GM21390 (cell line): ENCODE results near the gene C8A.

Experiments used
- ATAC-seq: cut with Tn5 transposase; IDR thresholded peaks from one replicate; pipeline ENCODE4 v1.9.1; 2021; ENCODE audit not compliant: unreplicated experiment

Gene C8A

DNA sequence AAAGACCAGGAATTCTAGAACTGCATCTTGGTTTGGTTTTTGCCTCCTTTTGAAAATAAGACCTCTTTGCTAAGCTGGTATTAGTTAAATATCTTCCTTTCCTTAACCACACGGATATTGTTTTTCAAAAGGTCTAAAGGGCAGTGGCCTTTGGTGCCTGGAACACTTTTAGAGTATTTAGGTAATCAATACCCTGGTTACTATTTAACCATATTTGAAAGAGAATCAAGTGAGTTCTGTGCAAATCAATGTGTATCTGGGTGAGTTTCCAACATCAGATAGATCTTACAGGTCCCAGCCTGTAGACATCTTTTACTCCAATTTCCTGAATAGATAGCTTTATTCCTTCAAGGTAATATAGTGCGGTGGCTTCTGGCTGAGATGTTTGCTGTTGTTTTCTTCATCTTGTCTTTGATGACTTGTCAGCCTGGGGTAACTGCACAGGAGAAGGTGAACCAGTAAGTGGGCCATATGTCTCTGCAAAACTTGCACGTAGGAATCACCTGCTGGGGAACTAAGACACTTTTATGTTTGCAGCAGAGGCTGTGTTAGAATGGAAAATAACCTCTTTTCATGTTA lies at the start of gene C8A:
Gene C8A (plus strand): TSS at position 277 of the 579 bp plus-strand sequence. CDS start 105 bp downstream, at position 382.
- no peak for ATAC-seq

GRCh38 chr1:56806804-56807203 lies 47.8 kb upstream of the C8A start:
- ATAC-seq, result no peak

DNA sequence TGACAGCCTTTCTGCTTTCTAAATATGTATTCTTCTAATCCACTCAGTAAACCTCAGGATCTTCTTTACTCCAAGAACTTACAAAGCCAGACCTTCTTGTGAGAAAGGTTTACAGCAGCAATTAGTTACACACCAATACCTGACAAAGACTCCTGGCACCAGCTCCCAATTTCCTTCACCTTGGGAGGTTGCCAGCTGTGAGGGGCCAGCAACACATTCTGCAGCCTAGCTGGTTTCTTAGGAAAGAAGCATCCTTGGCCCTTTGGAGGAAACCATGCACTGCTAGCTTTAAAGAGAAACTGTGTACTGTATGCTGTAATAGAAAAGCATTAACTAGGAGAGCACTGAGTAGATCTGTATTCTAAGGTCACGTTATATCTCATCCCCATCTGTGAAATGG lies 46.2 kb upstream of the C8A start:
- no peak for ATAC-seq

DNA sequence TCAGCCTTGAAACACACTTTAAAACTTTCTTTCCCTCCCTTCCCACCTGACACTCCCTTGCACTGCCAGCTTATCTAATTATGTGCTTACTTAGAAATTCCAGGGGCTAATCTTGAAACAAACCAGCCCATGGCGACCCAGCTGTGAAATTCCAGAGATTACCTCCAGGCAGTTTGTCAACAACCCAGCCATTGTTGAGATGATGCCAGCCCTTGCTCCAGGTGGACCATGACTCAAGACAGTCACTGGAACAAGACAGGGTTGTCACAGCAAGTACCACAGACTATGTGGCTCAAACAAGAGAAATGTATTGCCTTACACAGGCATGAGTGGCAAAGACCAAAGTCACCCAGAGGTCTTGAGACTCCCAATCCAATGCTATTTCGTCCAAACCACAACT lies 43.3 kb upstream of the C8A start:
- ATAC-seq, result no peak

DNA sequence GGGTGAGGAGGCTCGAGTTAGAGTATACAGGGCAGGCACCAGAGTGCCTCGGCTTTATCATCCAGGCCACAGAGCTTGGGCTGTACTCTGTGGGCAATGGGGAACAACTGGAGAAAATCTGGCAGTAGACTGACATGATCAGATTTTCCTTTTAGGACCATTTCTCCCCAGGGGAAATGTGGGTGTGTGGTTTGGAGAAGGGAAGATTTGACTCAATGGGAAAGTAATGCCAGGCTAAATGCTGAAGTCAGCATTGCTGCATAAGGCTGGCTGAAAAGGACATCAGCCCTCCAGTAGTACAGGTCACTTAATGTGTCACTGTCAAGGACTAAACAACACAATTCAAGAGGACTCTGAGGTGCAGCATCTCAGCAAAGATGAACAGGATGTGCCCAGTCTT lies 40.4 kb upstream of the C8A start:
- no peak for ATAC-seq

DNA sequence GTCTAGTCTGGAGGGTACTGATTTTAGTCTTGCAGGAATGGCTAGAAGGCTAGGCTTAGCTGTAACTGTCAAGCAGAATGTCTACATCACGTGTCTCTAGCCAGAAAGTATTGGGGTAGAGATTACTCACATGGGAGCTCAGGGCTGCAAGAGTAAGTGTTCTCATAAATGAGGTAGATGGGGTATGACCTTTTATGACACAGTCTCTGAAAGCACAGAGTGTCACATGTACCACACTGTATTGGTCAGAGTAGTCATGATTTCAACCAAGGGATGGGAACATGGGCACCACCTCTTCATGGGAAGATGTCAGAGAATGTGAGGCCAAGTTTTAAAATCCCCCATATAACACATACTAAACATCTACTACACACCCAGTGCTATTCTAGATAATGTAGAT lies 38.3 kb upstream of the C8A start:
- no peak for ATAC-seq

GRCh38 chr1:56816909-56817308 lies 37.7 kb upstream of the C8A start:
- ATAC-seq, result peak; percentile 61

- ATAC-seq, result no peak
These were observed 36.7 kb upstream of the C8A start for GRCh38 chr1:56817716-56818463.

- no peak for ATAC-seq
These were observed 35.2 kb upstream of the C8A start, which contains the start of gene FYB2 for GRCh38 chr1:56819387-56819899. Gene FYB2, minus strand, starts transcription at chr1:56819404. Its CDS starts 114 bp downstream, at chr1:56819290.

GRCh38 chr1:56820755-56821461 lies 33.7 kb upstream of the C8A start:
- ATAC-seq, result peak; percentile 77

GRCh38 chr1:56821462-56821797 lies 33.2 kb upstream of the C8A start:
- ATAC-seq, result no peak

DNA sequence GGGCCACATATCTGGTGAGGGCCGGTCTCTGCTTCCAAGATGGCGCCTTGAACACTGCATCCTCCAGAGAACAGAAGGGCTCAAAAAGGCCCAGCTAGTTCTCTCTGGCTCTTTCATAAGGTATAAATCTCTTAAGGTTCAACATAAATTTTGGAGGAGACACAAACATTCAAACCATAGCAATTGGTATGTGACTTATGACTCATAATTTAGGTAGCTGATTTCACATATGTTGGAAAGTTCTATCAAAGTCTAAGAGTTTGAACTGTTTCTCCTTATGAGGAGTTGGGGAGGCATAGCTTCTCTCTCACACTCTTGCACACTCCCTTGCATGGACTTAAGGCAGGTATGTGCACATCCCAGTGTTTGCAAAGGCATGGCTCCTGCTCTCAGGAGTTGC lies 30.3 kb upstream of the C8A start:
- ATAC-seq, result no peak

- ATAC-seq, result no peak
These were observed 29.7 kb upstream of the C8A start for GRCh38 chr1:56824938-56825337.

GRCh38 chr1:56825436-56825835 lies 29.2 kb upstream of the C8A start:
- ATAC-seq, result no peak

DNA sequence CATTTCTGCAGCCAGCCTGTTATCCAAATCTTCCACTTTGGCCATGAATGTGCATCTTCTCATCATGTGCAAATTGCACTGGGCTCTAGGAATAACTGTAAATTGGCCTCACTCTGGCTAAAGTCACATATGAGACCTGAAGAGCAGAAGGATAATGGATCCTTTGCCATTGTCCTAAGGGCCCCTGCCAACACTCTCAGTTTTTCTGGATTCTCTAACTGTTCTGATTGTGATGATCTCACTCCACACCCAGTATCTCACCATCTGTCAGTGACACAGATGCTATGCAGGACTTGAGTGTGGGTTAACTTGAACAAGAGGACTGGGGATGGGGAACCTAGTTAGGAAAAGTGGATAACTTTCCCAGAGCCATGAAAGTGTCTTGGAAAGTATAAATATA lies 26.9 kb upstream of the C8A start:
- ATAC-seq, result no peak

- ATAC-seq, result no peak
These were observed 24.5 kb upstream of the C8A start for GRCh38 chr1:56830052-56830451.

GRCh38 chr1:56831871-56832693 lies 22.5 kb upstream of the C8A start:
- ATAC-seq, result peak; percentile 94

GRCh38 chr1:56833088-56833487 lies 21.5 kb upstream of the C8A start:
- no peak for ATAC-seq

DNA sequence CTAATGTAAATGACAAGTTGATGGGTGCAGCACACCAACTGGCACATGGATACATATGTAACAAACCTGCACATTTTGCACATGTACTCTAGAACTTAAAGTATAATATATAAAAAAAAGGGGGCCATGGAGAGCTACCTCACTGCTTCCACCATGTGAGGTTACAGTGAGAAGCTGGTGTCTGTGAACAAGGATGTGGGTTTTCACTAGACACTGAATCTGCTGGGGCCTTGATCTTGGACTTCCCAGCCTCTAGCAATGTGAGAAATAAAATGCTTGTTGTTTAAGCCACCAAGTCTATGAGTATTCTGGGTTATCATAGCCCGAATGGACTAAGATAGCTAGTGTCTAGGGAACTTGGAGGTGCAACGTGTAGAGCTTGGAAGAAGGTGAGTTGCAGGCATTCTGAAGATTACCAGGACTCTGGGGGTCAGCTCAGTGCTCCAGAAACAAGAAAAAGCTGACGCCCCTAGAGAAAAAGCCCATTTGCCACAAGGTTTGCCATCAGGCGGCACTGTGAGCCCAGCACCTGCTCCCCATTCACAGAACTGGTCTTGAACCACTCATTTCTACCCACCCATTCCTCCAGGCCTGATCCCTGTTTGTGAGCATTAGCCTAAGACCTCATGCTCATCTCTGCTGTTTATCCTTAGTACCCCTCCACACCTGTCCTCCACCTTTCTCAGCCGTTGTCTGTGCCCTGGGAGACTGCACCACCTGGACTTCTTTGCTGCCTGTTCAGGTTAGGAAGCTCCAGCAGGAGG lies 20.3 kb upstream of the C8A start:
- ATAC-seq, result no peak

GRCh38 chr1:56835657-56836056 lies 18.9 kb upstream of the C8A start:
- ATAC-seq, result no peak
